ENCODE results near the gene ADAMTS17.
"Not testable (repeated sequence)": the region's sequence is repeated elsewhere in the genome, so short reads cannot be mapped to it uniquely, and the experiment has no call there.

Gene ADAMTS17

GRCh38 chr15:100341750-100342560 lies at the start of gene ADAMTS17:
Gene ADAMTS17 (minus strand): TSS chr15:100341975. CDS start chr15:100341899, 76 bp downstream.
- peak; percentile 26 to 99 (median 99) for DNase-seq

DNA sequence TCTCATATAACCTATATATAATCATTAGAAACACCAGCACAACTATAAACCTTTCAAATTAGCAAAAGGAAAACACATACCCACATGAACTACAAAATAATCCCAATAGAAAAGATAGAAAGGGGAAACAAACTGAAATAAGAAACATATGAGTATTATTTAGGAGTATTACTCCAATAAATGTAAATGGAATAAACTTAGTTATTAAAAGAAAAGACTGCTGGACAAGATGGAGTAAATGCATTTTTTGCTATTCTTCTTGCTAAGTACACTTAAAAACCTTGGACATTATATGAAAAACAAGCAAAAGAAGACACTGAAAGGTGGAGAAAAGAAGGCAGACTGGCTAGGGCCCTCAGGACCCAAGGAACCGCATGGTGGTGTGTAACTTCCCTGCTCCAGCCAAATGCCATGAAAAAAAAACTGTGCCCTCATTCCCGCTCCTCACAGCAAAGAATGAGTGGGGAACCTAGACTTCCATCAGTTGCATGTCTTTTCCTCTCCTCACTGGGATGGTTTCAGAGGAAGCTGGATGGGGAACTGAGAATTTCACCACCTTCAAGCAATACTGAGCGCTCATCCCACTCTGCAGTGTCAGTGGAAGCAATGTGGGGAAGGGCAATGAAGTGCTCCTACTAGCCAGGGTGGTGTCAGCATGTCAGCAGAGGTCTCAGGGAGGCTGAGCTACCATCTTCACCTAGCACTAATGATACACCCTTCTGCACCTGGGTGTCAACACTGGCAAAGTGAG lies 43.7 kb upstream of the ADAMTS17 start:
- DNase-seq, result no peak

DNA sequence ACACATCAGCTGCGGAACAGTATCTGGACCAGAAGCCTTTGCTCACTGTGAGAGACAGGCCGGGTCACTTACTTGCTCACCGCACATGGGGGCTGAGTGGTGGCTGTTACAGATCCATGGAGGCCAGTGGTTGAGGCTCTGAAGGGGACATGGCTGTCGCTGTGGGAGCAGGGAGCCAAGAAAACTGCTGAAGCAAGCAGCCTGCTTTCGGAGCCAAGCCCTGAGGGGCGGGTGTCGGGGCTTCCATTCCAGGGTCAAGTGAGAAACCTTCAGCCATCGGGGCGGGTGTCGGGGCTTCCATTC lies 42.3 kb upstream of the ADAMTS17 start:
- DNase-seq, result no peak

DNA sequence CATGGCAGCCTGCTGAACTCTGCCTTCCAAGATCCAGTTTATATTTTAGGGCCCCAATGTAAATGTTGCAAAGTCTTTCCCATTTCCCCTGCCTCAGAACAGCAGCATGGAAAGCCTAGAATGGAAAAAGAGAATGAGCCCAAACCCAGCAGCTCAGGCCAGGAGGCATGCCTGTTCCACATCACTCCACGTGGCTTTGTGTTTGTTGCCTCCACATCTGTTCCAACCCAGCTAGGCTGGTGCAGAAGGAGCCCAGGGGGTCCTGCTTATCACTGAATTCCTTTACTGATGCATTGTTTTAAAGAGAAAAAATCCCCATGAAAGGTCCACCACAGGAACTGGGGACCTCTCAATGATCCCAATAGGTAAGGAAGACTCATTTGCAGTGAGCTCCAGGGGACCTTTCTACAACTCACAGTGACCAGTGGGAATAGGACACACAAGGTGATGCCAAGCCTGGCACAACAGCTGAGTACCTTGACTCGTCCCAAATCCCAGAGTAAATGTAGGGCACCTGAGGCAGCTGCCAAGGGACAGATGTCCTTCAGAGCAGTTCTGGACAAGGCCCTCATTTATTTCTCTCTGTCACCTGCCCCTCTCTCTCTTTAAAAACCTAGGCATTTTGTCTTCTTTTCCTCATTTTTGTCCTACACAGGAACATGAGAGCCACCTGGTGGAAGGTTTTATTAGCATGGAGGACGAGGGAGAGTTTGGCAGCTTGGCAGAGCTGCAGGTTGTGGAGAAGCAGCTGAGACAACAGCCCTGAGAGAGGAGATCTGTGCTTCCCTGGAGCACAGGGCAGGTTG lies 41.7 kb upstream of the ADAMTS17 start:
- peak in 1 of 3 experiments; percentile 49 for DNase-seq

DNA sequence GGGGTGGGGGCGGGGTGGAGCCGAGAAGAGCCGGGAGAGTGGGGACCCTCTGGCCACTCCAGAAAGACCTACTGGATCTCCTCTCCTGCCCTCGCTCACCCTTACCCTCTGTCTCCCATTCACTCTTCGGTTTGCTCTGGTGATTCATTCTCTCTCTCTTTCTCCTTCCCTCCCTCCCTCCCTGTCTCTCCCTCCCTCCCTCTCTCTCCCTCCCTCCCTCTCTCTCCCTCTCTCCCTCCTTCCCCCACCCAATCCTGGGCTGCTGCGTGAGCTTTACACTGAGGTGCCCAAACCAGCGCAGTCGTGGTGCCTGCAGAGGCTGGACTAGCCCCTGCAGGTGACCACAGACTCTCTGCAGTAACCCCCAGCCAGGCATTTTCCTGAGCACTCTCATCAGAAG lies 32.2 kb upstream of the ADAMTS17 start:
- DNase-seq, result peak in 2 of 3 experiments; percentile 24 to 58

DNA sequence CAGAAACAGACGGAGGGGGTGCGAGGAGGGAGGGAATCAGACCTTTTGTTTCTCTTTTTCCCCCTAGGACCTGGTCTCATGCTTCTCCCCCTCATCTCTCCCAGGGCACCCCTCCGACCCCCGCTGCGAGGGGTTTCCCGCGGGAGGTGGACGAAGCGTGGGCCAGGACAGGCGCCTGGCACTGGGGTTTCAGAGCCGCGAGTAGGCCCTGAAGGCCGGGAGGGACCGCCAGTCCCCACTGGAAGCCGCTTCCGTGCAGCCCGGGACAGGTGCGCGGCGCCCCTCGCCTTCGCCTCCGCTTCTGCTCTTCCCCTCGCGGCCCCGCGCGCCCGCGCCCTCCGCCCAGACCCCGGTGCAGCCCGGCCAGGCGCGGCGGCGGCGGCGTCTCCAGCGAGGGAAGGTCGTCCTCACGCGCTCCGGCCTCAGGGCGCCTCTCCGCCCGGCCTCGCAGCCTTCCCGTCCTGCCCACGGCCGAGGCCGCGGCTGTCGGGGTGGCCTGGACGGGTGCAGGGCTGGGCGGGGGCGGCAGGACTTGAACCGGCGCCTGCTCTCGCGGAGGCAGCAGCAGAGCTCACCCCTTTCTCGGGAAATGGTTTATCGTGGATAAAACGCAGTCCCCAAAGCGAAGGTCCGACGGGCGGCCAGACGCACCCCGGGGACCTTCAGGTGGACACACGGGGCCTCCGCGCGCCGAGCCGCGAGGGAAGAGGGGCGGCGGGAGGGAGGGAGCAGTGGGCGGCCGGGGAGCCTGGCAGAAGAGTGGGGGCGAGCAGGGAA lies 31.5 kb upstream of the ADAMTS17 start:
- DNase-seq, result peak in 2 of 3 experiments; percentile 67 to 83

DNA sequence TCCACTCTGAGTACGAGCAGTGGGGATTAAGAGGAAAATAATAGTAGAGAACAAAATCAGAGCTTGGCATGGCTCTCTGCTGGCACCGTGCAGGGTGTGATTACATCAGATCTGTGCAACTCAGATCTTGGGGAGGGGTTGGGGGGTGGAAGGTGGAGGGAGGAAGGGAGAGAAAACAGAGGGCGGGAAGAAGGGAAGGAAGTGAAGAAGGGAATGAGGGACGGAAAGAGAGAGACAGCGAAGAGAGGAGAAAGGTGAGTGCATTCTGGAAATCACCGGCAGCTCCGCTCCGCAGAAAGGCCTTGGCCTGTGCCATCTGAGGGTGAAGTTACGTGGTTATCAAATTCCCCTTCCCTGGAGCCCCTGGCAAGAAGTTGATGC lies 31.0 kb upstream of the ADAMTS17 start:
- peak in 2 of 3 experiments; percentile 67 to 81 for DNase-seq

- DNase-seq, result peak in 2 of 3 experiments; percentile 10 to 53
These were observed 13.6 kb upstream of the ADAMTS17 start for GRCh38 chr15:100355342-100355741.

DNA sequence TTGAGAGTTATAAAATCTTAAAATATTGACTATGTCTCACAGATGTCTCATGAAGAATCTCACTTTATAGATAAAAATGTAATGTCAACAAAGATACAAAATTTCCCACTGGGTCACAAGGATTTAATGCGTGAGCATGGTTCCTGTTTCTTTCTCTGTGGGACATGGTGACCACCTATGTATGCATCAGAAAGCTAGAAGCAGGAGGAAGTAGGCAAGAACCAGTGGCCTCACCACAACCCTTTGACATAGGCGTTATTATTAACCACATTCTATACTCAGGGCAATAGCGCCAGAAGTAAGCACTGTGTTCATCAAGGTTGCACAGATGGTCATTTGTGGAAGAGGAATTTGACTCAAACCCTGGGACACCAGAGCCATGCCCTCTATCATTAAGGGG lies 11.7 kb upstream of the ADAMTS17 start:
- DNase-seq, result no peak

- DNase-seq, result peak in 1 of 3 experiments; percentile 31
These were observed 8.9 kb upstream of the ADAMTS17 start for GRCh38 chr15:100350434-100351226.

DNA sequence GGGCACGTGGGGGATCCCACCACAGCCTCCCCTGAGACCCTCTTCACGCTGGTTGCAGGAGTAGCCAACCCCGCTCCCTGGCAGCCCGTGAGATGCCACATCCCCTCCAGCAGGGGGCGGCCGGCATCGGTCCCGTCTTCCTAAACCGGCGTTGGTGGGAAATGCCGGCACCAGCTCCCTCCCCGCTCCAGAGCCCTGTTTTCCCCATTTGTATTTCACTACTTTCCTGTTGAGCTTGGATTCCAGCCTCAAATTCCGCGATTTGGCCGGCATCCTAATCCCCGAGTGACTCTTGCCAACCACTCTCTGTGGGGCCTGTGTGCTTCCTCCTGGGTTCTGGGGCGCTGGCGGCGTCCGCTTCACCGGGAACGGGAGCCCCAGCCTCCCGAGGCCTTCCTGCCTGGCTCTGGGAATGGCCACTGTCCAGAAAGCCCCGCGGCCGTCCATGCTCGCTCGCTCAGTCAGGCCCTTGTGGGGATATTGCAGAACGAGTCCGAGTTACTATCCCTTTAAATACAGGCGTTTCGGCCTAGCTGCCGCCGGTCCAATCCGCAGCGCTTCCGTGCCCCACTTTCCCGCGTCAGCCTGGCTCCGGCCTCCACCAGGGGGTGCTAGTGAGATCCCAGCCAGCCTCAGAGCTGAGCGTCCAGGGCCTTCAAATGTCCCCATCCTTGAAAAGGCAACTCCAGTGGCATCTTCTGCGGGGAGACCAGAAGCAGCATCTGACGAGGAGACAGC lies 8.1 kb upstream of the ADAMTS17 start:
- peak in 2 of 3 experiments; percentile 52 to 56 for DNase-seq

- no peak for DNase-seq
These were observed 7.5 kb upstream of the ADAMTS17 start for GRCh38 chr15:100349321-100349695.

GRCh38 chr15:100348578-100348977 lies 6.8 kb upstream of the ADAMTS17 start:
- no peak for DNase-seq

DNA sequence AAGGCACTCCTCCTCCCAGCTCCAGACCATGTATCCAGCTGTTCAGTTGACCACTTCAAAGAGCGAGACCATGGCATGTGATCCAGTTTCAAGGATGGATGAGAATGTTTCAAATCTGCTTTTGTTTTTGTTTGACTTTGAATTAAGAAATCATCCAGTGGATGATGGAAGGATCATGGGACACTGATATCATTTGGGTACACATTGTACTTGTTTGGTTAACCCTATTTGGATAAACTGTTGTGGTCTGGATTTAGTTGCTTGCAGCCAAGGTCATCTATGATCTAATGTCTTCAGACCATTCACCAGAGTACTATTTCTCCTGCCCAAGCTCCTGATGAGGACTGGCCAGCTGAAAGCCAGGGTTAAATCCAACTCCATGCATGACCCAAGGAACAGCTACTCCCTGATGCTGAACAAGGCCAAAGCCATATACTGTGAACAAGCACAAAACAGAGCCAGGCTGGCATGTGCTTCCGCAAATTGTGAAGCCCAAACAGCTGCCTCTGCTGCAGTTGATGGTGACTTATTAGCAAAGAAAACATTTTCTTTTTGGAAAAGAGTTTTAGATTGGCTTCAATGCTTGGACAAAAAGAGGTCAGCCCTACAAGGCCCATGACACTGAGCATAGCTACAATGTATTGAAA lies 5.2 kb upstream of the ADAMTS17 start:
- DNase-seq, result no peak

- no peak for DNase-seq
These were observed 3.7 kb upstream of the ADAMTS17 start for GRCh38 chr15:100345438-100345837.

DNA sequence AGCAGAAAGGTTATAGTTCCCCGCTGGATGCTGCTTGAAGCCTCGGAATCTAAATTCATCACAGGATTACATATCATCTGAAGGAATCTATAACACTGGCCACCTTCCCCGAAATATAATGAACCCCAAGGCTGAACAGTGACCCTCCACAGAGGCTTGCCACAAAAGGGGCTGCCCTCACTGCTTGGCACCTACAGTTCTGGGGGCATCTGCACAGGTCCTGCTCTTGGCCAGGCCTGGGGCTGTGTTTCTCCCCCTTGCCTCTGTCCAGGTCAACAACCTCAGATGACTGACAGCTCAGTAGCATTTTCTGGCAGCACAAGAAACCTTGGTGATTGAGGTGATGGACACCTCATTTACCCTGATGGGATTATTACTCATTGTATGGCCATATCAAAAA lies 1.5 kb upstream of the ADAMTS17 start:
- DNase-seq, result no peak

- DNase-seq, result peak in 1 of 3 experiments; percentile 68
These were observed 481 bp downstream of the ADAMTS17 start for GRCh38 chr15:100341239-100341749.

- peak in 1 of 3 experiments; percentile 74 for DNase-seq
These were observed 995 bp downstream of the ADAMTS17 start for GRCh38 chr15:100340721-100341238.

DNA sequence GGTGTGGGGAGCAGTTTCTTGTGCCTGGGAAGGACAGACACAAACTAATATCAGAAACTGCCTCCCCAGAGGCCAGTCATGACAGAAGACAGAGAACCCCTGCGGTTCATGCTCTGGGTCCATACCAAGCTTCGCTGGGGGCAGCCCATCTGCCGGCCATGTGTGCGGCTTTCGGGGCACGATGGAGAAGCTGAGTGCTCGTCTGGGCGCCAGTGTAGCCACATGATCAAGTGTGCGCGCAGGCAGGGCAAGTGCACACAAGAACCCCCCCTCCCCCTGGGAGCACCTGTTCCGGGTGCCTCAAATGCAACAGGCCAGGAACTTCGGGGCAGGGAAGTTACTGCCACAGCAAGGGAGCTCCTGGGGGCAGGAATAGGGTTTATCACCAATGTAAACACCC lies 1.8 kb downstream of the ADAMTS17 start:
- peak in 1 of 3 experiments; percentile 33 for DNase-seq

GRCh38 chr15:100339451-100339850 lies 2.3 kb downstream of the ADAMTS17 start:
- DNase-seq, result not testable (repeated sequence)

Measured in NCI-H1417 (cell line).